Measurements from ENCODE around the gene SFXN2.

SFXN2 gene

DNA sequence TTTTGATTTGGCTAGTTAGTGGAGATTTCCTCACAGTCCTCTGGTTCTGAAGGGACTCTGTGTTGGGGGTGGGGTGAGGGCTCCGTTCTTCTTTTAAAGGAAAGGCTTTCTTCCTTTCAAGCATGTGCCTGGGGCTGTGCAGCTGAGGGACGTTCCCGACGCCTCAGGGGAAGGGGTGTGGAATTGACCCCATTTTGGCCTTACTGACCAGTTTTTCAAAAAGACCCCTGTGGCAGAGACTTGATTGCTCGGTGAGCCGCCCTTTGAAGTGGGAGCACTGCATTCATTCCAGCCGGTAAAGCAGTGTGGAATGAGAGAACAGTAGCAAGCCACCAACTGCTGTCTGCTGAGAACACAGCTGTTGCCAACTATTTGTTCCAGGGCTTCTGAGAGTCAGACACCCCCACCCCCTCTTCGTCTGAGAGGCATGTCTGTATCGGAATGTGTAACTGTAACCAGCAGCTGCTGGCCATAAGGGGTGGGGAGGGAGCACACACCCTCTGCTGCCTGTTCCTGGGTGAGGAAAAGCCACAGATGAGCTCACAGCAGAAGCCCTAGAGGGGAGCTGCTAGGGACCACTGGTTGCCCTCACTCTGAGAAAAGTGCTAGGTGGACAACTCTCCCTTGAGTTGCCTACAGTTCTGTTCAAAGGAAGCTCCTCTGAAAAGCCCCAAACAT, 62.5 kb downstream of the SFXN2 start:
- Histone ChIP-seq H3K36me3 (ENCODE audit: insufficient read depth, low read length) (no peaks in the 10 kb centered on the region), H3K9me3 (ENCODE audit: control insufficient read depth, insufficient read depth, low read length) (no peaks in the 10 kb centered on the region), H3K9ac (ENCODE audit: low read depth, low read length) (peak overlapping the region; percentile 39), H3K4me1 (ENCODE audit: insufficient read depth, low read length) (peaks cover 47% of the 10 kb centered on the region)

DNA sequence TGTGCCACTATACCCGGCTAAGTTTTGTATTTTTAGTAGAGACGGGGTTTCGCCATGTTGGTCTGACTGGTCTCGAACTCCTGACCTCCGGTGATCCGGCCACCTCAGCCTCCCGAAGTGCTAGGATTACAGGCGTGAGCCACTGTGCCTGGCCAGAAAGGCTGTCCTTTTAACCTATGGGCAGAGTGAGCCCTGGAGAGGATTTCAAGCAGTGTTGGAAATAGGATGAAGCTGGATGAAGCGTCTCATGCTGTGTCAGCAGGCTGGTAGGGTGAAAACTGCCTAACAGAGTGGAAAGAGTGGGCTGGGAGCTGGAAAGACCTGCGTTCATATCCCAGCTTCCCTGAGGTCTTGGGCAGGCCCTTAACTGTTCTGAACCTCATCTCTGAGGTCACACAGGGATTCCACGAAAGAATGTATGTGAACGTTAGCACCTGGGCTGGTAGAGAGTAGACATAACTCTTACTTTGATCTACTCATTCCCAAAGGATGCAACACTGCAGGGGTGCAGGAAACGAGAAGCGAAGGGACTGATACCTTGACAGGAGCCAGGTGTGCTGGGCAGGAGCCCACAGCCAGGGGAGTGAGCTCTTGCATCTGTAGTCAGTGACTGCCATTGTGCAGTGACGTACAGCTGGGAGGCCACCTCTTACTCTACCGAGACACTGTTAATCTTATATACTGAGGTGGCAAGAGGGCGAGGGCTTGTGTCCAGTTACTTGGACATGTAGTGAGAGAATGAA, 63.4 kb downstream of the SFXN2 start:
- no peaks in the 10 kb centered on the region for H3K36me3 ChIP-seq (ENCODE audit: insufficient read depth, low read length)
- no peaks in the 10 kb centered on the region for H3K9me3 ChIP-seq (ENCODE audit: control insufficient read depth, insufficient read depth, low read length)
- no peak overlapping the region for H3K9ac ChIP-seq (ENCODE audit: low read depth, low read length)
- H3K4me1 ChIP-seq (ENCODE audit: insufficient read depth, low read length): peaks cover 53% of the 10 kb centered on the region

DNA sequence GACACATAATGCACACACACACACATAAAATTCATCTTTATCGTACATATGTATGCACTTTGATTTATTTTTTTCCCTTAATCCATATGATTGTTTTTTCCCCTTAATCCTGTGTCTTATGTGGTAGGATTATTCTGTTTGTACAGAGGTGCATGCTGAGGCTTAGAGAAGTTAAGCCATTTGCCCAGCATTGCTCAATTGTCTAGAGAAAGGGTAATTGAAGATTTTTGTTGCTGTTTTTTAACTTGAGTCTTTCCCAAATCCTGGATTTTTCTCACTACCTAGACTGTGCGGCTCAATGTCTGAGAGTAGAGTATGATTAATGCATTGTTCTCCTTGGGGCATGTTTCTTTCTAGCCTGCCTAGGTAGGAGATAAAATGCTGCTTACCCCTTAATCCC, 64.3 kb downstream of the SFXN2 start:
- Histone ChIP-seq H3K4me1 (ENCODE audit: insufficient read depth, low read length) (peaks cover 59% of the 10 kb centered on the region), H3K9me3 (ENCODE audit: control insufficient read depth, insufficient read depth, low read length) (no peaks in the 10 kb centered on the region), H3K9ac (ENCODE audit: low read depth, low read length) (no peak overlapping the region), H3K36me3 (ENCODE audit: insufficient read depth, low read length) (no peaks in the 10 kb centered on the region)

DNA sequence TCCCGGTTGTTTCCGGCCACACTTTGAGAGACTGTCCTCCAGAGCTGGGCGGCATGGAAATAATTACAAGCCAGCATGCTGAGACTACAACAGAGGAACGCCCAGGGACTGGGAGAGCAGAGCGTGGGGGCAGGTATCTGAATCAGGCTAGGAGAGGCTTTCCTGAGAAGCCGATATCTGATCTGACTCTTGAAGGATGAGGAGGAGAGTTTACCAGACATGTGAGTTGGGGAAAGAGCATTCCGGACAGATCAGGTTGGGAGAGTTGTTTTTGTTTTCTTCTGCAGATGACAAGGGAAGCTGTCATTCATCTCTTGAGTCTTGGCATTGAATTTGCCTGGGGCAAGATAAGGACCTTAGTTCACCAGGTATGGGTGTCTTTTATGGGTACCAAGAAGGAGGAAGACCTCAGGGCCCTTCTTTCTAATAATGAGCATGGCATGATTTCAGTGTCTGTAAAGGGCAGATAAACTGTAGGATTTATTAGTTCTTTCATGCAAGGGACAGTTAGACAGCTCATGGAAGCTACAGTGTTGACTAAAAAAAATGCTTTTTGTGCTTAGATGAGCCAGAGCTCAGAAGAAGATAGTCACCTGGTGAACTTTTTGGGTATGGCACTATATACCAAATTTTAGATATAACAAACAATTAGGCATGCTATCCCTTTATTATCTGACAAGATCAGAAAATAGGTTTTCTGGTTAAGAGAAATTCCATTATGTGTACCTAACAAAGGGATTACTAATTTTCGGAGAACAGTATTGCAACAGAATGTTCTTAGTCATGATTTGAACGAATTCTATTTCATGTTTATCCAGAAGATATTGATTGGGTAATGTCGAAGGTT, 65.5 kb downstream of the SFXN2 start:
- H3K9me3 ChIP-seq (ENCODE audit: control insufficient read depth, insufficient read depth, low read length): no peaks in the 10 kb centered on the region
- peaks cover 59% of the 10 kb centered on the region for H3K4me1 ChIP-seq (ENCODE audit: insufficient read depth, low read length)
- no peaks in the 10 kb centered on the region for H3K36me3 ChIP-seq (ENCODE audit: insufficient read depth, low read length)
- no peak overlapping the region for H3K9ac ChIP-seq (ENCODE audit: low read depth, low read length)

DNA sequence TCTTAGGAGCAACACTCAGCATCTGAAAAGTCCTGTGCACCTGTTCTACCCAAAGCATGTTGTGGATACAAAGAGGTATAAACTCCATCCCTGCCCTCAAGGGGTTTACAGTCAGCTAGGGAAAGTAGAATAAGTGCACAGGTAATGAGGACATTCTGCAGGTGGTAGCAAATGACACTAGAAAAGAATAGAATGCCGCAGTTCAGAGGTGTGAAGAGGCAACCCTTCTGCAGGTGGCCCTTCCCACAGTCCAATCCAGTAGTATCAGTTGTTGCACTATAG, 66.0 kb downstream of the SFXN2 start:
- Histone ChIP-seq H3K9ac (ENCODE audit: low read depth, low read length) (no peak overlapping the region), H3K9me3 (ENCODE audit: control insufficient read depth, insufficient read depth, low read length) (no peaks in the 10 kb centered on the region), H3K36me3 (ENCODE audit: insufficient read depth, low read length) (no peaks in the 10 kb centered on the region), H3K4me1 (ENCODE audit: insufficient read depth, low read length) (peaks cover 55% of the 10 kb centered on the region)

DNA sequence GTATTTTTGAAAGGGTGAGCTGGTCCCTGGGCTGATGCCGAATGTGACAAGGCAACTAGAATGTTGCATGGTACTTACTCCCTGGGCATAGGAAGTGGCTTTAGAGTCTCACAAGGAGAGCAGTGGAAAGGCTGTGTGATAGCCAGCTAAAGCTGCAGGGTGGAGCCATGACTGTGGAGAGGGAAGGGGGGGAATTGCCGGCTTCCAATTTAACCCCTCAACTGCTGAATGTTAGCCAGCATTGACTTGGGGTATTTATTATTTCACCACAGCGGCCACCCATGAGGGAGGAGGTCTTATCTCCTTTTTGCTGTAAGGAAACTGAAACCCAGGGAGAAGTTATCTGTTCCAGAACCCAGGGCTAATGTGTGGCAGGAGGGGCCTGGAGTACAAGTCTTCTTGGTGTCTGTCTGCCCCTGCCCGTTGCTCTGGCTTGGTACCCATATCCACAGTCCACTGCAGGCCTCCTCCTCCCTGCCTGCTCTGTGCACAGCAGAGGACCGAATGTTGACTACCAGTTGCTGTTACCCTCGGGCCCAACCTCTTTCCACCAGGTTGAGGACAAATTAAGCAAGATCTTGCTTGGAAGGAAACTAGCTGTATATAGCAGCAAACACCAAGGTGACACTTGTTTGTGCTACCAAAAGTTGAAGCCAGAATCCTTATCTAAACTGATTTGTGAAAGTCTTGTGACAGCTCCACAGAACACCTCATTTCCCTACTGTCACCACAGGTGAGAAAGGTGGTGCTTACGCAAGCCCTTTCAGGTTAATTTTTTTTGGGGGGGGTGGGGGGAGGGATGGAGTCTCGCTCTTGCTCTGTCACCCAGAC, 66.9 kb downstream of the SFXN2 start:
- peaks cover 47% of the 10 kb centered on the region for H3K4me1 ChIP-seq (ENCODE audit: insufficient read depth, low read length)
- no peak overlapping the region for H3K9ac ChIP-seq (ENCODE audit: low read depth, low read length)
- no peaks in the 10 kb centered on the region for H3K36me3 ChIP-seq (ENCODE audit: insufficient read depth, low read length)
- H3K9me3 ChIP-seq (ENCODE audit: control insufficient read depth, insufficient read depth, low read length): no peaks in the 10 kb centered on the region

DNA sequence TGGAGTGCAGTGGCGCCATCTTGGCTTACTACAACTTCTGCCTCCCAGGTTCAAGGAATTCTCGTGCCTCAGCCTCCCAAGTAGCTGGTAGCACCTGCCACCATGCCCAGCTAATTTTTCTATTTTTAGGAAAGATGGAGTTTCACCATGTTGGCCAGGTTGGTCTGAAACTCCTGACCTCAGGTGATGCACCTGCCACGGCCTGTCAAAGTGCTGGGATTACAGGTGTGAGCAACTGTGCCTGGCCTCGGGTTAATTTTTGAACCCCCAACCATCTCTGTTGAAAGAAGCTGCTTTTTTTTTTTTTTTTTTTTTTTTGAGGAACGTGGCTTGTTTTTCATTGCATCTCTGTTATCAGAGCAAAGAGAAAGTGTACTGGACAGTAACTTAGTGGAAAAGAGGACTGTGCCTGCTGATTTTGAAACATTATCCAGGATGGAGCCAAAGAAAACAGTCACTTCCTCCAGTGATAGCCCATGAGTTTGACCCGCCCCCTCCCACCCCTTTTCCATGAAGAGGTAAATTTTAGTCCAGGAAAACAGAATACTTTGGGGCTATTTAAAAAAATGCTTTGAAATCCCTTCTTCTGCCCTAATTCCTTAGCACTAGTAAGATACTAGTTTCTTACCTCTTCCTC, 67.6 kb downstream of the SFXN2 start:
- H3K4me1 ChIP-seq (ENCODE audit: insufficient read depth, low read length): peaks cover 39% of the 10 kb centered on the region
- no peak overlapping the region for H3K9ac ChIP-seq (ENCODE audit: low read depth, low read length)
- H3K9me3 ChIP-seq (ENCODE audit: control insufficient read depth, insufficient read depth, low read length): no peaks in the 10 kb centered on the region
- H3K36me3 ChIP-seq (ENCODE audit: insufficient read depth, low read length): no peaks in the 10 kb centered on the region

DNA sequence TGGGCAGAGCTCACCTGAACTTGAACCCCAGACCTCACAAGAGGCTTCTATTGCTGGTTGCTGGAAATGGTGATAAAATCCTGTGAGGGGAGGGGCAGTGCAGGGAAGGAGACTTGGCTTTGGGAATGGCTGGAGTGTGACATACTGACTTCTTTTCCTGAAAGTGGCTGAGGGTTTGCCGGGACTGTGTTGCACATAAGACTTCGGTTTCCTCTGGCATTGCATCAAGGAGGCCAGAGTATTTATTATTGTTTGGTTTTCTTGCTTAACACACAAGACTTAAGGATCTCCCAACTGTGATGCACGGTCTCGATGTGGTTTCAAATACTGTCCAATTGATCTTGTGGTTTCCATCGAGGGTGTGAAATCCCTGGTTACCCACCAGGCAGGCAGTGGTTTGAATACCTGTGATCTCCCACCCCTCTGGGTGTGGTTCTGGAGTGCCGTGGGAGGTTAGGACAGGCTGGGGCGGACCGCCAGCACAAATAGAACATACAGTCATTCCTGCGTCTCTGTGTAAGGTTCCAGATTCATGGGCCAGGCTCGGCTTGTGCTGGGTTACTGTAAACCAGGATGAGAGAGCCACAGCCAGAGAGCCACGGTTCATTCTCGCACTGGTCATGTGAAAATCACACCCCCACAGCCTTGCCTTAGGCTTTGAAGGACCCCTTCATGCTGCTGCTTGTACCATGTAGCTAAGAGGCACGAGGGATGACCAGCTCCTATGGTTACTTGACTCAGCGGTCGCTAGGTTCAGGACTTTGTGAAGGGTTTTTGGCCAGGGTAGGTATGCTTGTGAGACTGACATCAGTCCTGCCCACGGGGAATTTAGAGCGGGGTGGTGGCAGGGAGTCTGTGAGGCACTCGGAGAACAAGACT, 68.5 kb downstream of the SFXN2 start:
- Histone ChIP-seq H3K9me3 (ENCODE audit: control insufficient read depth, insufficient read depth, low read length) (no peaks in the 10 kb centered on the region), H3K36me3 (ENCODE audit: insufficient read depth, low read length) (no peaks in the 10 kb centered on the region), H3K4me1 (ENCODE audit: insufficient read depth, low read length) (peaks cover 32% of the 10 kb centered on the region), H3K9ac (ENCODE audit: low read depth, low read length) (no peak overlapping the region)

DNA sequence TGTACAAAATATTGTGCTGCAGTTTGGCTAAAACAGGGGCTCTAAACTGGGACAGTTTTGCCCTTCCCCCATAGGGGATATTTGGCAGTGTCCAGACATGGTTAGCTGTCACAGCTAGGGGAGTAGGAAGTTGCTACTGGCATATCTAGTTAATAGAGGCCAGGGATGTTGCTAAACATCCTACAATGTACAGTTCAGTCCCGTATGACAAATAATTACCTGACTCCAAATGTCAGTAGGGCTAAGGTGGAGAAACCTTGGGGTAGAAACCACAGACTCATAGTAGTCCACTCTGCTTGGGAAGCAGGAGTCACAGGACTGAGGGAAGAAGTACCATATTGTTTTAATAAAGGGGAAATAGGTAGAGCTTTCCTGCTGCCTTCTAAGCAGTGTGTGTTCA, 69.1 kb downstream of the SFXN2 start:
- Histone ChIP-seq H3K4me1 (ENCODE audit: insufficient read depth, low read length) (peaks cover 27% of the 10 kb centered on the region), H3K9me3 (ENCODE audit: control insufficient read depth, insufficient read depth, low read length) (no peaks in the 10 kb centered on the region), H3K9ac (ENCODE audit: low read depth, low read length) (no peak overlapping the region), H3K36me3 (ENCODE audit: insufficient read depth, low read length) (no peaks in the 10 kb centered on the region)

DNA sequence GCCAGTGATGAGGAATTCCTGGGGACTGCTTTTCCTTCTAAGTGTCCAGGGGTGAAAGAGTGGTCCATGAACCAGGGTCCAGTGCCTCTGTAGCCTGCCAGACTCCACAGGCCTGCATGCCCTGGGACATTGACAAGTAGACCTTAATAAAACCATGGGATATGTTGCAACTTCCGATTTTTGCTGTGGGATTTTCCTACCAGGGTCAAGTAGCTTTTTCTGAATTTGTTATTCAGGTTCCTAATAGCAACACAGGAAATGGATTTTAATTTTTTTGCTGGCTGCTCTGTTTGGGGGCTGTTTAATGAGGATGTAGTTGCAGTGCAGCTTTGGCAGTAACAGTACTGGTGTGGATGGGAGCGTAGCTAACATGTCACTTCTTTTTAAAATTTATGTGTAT, 71.4 kb downstream of the SFXN2 start:
- H3K9ac ChIP-seq (ENCODE audit: low read depth, low read length): no peak overlapping the region

DNA sequence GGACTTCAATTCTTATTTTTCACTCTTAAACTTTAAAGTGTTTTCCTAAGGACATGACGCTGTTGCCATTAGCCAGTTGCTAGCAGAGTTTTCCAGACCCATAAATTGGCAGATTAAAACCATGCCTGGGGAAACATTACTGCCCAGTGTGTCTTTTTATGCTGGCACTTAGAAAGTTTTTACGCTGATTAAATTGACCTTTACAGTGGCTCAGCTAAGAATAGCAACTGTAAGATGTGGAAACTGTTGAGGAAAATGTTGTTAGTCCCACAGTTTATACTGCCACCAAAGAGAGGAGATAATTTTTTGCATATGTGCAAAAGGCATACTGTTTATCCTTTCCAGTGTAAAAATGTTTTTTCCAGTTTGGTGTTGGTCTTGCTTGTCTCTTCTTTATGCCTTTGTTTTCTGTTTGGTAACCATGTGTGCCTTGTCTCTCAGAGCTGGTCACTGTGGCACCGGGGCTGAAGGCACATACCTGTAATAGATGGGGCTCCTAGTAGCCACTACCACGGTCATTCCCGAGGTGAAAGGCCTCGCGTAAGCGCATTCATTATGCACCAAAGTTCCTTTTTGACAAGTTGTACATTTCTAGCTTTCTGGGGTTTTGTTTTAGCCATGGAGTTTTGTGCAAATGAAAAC, 77.4 kb downstream of the SFXN2 start:
- no peaks in the 10 kb centered on the region for H3K4me1 ChIP-seq (ENCODE audit: insufficient read depth, low read length)
- no peaks in the 10 kb centered on the region for H3K9me3 ChIP-seq (ENCODE audit: control insufficient read depth, insufficient read depth, low read length)
- no peaks in the 10 kb centered on the region for H3K36me3 ChIP-seq (ENCODE audit: insufficient read depth, low read length)
- no peak overlapping the region for H3K9ac ChIP-seq (ENCODE audit: low read depth, low read length)

More for the DNA sequence above, 71.4 kb downstream of the SFXN2 start:
- Histone ChIP-seq H3K4me1 (ENCODE audit: insufficient read depth, low read length) (peaks cover 16% of the 10 kb centered on the region), H3K36me3 (ENCODE audit: insufficient read depth, low read length) (no peaks in the 10 kb centered on the region), H3K9me3 (ENCODE audit: control insufficient read depth, insufficient read depth, low read length) (no peaks in the 10 kb centered on the region)

All from ES-I3 (cell line).